LNCaP clone FGC (cell line): Measurements from ENCODE around the gene CDKN2A.

ENCODE experiments used
- DNase-seq: peaks from one replicate; pipeline ENCODE4 v3.0.0-alpha.2; 2011; ENCODE audit warnings: low read depth
- H3K4me3 ChIP-seq: 2 replicates; pipeline ENCODE4 v1.5.1; 2011; ENCODE audit warnings: mild to moderate bottlenecking, low read depth, low read length, control low read depth
- CTCF ChIP-seq: IDR thresholded peaks from 2 replicates; pipeline ENCODE4 v1.5.1; 2012; ENCODE audit warnings: mild to moderate bottlenecking; ENCODE audit not compliant: control insufficient read depth, insufficient read depth; ENCODE audit errors: extremely low read depth

Gene CDKN2A

GRCh38 chr9:22008717-22009505, 14.7 kb upstream of the CDKN2A start, which contains the start of gene CDKN2B:
TSS of gene CDKN2B (minus strand) at chr9:22009305. CDS start at chr9:22008953, 352 bp downstream.
- TF ChIP-seq CTCF = peak; percentile 97
- H3K4me3 ChIP-seq = peak within 1 kb of the TSS; percentile 85
- peak; percentile 90 for DNase-seq

DNA sequence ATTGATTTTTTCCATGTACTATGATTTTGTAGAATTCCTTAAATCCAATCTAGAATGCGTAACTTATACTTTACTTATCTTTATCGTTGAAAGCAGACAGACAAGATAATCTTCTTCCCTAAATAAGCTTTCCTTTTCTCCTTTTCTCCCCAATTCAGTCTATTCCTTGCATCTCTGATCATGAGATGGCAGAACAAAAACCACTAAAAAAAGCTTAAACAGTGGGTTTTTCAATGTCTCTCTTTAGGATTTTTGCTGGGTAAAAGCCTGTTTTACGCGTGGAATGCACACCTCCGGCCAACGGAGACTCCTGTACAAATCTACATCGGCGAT, 14.2 kb upstream of the CDKN2A start:
- peak overlapping the region; percentile 85 for H3K4me3 ChIP-seq
- no peak for TF ChIP-seq CTCF
- DNase-seq = no peak

DNA sequence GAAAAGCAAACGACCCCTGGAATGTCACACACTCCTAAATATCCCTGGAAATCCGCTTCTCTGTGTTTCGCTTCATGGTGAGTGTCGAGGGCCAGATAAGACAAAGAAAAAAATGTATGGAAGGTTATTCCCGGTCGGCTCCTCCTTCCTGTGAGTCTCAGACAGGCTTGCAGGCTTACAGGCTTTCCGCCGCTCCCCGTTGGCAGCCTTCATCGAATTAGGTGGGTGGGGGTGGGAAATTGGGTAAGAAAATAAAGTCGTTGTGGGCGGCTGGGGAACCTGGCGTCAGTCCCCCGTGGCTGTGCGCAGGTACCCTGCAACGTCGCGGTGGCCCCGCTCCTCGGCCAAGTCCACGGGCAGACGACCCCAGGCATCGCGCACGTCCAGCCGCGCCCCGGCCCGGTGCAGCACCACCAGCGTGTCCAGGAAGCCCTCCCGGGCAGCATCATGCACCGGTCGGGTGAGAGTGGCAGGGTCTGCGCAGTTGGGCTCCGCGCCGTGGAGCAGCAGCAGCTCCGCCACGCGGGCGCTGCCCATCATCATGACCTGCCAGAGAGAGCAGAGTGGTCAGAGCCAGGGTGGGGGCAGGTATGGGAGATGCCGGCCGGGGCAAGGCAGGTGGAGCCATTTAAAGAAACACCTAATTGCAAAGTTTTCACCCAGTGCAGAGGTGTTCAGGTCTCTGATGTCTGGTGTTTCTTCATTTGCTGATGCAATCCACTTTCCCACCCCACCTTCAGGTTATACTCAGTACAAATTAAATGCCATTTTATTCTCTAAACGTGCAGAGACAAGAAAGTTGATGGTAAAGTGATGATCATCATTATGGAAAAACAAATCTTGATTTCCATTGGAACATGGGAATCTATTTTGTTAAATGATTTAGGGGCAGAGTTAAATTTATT, 11.8 kb upstream of the CDKN2A start:
- TF ChIP-seq CTCF = no peak
- H3K4me3 ChIP-seq = no peak overlapping the region
- DNase-seq = no peak

DNA sequence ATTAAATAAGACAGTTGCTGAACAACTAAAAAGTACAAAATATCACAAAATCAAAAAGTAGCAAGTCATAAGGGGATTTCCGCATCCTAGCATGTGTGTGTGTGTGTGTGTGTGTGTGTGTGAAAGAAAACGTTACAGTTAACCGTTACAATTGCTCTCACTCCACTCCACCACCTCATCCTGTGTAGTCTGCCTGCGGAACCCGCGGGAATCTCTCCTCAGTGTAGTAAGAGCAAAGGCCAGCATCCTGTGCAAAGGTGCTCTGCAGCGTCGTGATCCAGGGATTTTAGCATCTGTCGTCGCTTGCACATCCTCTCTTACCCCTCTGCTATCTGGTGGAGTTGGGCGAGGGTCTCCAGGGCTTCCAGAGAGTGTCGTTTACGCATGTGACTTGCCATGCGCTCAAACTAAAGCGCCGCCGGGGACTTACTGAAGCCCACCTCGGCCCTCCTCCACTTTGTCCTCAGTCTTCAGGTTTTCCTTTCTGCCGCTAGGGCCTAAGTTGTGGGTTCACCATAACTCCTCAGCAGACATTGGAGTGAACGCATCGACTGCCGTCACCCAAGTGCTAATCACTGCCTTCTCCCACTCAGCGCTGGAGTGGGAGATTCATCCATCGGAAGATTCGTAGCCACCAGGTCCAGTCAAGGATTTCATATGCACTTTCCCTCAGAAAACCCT, 11.0 kb upstream of the CDKN2A start:
- H3K4me3 ChIP-seq = no peak overlapping the region
- DNase-seq = no peak
- TF ChIP-seq CTCF = no peak

- no peak for TF ChIP-seq CTCF
- H3K4me3 ChIP-seq = no peak overlapping the region
- DNase-seq = no peak
Measured at GRCh38 chr9:22002038-22002437, 7.8 kb upstream of the CDKN2A start.

DNA sequence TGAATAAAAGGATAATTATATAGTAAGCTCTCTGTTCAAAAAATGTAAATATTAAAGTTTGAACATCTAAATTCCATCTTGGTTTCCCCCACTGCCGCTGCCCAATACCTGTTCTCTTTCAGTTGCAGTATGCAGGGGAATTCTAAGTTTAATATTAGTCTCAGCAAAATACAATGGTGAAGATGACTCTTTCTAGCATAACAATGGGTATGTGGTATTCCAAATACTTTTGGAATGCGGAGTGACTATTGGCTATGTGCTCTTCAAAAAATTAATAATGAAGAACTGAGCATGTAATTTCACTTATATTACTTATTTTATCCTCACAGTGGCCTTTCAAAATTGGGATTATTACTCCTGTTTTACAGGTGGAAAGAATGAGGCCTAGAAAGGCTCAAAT, 3.8 kb upstream of the CDKN2A start:
- TF ChIP-seq CTCF = no peak
- H3K4me3 ChIP-seq = no peak overlapping the region
- no peak for DNase-seq
